HG02840 (cell line): ENCODE results near the gene ATP10A.
"Not testable (repeated sequence)": the region's sequence is repeated elsewhere in the genome, so short reads cannot be mapped to it uniquely, and the experiment has no call there.

Experiments used
- ATAC-seq: cut with Tn5 transposase; IDR thresholded peaks from one replicate; pipeline ENCODE4 v1.9.1; 2021; ENCODE audit warnings: mild to moderate bottlenecking, moderate library complexity, moderate number of reproducible peaks; ENCODE audit not compliant: unreplicated experiment, low FRiP score

ATP10A gene

DNA sequence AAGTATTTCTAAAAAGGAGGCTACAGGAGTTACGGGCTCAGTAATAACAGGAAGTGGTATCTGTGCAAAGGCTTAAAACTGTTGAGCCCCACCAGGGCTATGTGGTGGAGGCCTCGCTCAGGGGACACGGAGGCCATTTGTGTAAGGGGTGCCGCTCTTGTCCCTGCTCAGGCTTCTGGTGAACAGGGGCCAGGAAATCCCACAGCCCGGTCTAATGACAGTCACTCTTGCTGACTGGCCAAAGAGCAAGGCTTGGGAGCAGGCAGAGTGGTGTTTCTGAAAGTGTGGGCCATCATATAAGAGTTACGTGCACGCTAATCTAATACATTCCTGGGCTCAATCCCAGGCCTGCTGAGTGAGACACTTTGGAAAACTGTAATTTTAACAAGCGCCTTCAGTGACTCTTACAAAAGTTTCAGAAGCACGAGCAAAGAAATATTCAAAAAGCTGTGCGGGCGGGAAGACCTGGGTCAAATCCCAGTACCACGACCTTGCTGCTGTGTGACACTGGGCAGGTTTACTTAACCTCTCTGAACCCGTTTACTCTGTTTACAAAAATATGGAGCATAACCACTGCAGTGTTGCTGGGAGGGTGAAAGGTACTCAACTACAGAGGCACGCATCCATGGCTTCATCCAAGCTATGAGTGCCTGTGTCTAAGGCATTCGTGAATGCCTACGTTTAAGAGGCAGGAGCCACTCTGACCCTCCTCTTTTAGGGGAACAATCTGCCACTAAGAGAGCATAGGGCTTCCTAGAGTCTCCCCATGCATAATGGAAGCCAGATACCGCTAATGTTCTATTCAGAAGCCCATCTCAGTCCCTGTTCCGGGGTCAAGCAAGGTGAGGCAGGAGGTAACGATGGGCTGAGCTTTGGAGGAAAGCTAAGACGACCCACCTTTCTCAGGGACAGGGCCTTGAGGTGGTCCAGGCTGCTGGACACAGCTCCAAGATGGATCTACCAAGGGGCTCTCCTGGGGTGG is 2.0 kb downstream of the ATP10A start:
- no peak for ATAC-seq

DNA sequence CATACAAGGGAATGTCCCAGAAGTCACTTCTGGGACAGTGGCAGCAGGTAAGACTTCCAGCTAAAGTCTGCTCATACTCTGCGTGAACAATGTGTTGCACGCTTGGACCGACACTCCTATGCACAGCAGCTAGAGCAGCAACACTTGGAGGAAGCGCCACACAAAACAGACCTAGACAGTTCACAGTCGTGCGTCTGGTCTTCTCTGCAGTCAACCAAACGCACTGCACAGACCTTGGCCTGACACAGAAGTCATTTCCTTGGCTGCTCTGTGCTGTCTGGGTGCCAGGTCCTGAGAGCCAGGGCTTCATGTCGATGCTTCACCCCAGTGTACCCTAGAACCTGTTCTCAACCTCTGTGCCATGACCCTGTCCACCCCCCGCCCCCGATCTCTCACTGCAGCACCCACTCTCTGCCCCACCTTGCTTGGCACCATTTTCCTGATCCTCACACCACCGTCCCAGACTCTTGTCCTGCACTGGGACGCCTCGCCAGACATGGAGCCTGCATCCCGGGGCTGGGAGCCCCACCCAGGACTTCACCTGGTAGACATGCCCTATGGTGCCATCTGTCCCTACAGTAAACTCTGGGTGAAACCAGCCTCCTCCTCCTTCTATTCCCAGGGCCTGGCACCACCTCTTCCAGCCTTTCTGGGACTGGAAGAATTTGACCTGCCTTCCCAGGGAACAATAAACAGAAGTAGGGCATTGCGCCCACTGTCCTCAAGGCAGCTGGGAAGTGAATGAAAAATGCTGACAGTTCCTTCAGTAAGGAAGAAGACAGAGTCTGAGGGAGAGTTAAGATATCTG is 3.1 kb downstream of the ATP10A start:
- ATAC-seq: no peak

GRCh38 chr15:25858952-25859760 is 4.0 kb downstream of the ATP10A start:
- no peak for ATAC-seq

DNA sequence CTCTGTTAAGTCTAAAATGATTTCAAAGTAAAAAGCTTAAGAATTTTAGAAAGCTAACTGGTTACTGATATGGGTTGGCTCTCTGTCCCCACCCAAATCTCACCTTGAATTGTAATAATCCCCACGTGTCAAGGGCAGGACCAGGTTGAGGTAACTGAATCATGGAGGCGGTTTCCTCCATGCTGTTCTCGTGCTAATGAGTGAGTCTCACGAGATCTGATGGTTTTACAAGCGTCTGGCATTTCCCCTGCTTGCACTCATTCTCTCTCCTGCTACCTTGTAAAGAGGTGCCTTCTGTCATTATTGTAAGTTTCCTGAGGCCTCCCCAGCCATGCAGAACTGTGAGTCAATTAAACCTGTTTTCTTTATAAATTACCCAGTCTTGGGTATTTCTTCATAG is 7.1 kb downstream of the ATP10A start:
- not testable (repeated sequence) for ATAC-seq

- ATAC-seq: no peak
Observed at GRCh38 chr15:25852661-25853524, 10.2 kb downstream of the ATP10A start.

DNA sequence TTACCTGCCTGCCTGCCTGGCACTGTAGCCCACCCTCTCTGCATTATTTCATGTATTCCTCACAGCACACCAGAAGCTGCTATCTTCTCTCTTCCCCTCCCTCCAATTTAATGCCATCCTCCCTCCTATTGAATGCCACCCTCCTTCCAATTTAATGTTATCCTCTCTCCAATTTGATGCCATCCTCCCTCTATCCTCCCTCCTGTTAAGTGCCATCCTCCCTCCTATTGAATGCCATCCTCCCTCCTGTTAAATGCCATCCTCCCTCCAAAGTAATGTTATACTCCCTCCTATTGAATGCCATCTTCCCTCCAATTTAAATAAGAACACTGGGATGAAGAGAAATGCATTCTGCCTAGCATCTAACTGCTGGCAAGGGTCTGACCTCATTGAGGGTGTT is 11.1 kb downstream of the ATP10A start:
- no peak for ATAC-seq

- ATAC-seq: no peak
Observed at GRCh38 chr15:25850154-25851111, 12.7 kb downstream of the ATP10A start.

DNA sequence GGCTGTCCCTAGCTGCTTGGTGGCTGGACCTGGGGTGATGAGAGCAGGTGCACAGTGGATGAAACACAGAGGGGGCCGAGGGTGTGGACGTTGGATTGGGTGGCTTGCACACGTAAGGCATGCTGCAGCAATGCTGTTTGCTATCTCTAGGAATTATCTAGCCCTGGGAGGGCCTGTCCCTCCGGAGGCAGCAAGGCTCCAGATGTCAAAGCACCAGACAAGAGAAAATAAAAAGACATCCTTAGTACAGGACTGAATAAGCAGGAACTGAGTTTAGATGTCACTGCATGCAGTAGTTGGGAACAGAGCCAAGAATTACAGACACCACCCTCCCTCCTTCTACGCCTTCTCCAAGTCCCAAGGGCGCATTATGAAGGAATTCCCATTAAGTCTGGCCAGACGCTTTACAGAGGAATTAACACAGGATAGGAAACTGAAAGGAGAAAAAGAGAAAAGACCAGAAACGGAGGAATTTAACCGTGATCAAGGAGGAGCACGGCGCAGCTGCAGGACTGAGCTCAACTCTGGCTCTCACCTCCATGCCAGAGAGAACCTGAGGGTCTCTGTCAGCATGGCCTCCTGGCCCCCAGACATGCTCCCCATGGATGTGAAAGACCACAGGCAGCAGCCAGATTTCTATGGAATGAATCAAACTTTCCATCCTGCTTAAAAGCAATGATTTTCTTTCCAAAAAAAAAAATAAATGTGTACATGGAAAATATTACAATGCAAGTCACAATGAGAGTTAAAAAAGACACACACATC is 13.8 kb downstream of the ATP10A start:
- ATAC-seq: no peak

DNA sequence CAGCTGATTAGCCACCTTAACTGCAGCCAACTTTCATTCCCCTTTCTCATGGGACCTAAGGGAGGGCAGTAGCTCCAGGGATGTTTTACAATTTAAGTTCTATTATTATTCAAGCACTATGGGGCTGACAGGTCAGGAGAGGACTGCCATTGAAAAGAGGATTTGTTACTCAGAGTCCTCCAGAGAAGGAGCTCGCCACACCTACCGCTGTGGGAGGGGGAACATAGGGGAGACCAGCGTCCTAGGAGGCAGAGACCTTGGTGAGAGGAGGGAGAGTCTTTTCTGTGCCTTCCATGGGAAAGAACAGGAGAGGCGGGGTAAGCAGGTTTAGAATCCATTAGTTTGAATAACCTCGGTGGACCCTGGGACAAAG is 14.4 kb downstream of the ATP10A start:
- ATAC-seq: no peak

- ATAC-seq: no peak
Observed at GRCh38 chr15:25848325-25848724, 14.8 kb downstream of the ATP10A start.

DNA sequence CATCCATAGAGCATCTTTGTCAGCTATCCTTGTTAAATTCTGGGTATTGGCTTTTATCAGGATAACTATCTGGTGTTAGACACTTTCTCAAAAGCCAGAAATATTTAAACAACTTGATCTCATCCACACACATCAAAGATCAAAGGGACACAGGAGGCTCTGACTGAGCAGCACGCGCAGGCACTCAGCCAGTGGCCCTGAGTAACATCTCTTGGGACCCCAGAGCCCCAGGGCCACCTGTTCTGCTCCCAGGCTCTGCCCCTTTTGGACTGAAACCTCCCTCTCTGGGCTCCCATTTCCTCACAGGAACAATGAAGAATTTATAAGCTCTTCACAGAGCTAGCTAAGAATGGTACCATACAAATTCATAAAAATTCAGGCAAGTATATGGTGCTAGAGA is 16.1 kb downstream of the ATP10A start:
- ATAC-seq: no peak

DNA sequence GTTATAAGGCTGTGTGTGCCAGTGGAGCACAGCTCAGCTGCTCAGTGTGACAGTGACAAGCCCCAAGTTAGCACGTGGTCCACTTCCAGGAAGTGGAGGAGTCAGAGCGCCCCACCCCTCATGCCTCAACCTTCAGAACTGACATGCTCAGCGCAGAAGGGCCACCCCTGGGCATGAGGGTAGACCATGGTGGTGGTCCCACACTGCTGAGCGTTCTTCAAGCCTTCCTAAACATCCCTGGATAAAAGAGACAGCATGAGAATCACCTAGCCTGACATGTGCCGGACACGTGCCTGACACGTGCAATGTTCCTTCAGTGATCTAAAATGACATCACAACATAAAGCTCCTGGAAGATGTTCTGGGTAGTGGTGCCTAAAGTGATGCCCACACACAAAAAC is 16.8 kb downstream of the ATP10A start:
- no peak for ATAC-seq

- no peak for ATAC-seq
Observed at GRCh38 chr15:25844981-25845680, 18.0 kb downstream of the ATP10A start.

DNA sequence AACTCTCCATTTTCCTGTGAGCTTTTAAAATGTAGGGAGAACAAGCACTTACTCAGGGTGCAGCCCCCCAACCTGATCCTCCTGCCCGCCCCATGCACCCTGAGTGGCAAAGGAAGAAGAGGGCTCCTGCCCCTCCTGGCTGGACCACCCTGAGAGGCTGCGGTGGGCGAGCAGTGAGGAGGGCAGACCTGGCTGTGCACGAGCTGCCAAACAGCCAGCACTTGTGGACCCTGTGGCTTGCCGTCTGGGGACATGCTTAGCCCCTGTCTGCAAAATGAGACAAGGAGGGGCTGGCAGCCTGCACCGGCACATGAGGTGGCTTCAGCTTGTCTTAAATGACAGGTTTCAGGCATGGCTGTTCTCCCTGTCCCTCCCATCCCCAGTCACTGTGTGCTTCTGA is 18.6 kb downstream of the ATP10A start:
- no peak for ATAC-seq

DNA sequence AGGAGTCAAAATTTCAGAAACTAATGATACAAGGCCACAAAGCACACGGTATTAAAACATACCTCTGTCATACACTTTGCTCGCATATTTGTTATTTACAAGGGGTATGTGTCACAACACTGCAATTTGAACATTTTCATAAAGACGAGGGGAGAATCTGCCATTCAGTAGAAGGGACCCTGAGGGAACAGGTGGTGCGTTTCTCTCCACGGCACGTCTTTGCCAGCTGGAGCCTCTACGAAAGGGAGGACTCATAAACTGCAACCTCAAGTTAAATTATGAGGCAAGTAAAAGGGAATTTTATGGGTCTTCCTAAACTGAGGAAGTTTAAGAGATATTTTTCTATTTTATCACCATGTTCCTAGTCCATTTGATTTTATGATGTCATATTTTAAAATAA is 19.1 kb downstream of the ATP10A start:
- ATAC-seq: no peak

DNA sequence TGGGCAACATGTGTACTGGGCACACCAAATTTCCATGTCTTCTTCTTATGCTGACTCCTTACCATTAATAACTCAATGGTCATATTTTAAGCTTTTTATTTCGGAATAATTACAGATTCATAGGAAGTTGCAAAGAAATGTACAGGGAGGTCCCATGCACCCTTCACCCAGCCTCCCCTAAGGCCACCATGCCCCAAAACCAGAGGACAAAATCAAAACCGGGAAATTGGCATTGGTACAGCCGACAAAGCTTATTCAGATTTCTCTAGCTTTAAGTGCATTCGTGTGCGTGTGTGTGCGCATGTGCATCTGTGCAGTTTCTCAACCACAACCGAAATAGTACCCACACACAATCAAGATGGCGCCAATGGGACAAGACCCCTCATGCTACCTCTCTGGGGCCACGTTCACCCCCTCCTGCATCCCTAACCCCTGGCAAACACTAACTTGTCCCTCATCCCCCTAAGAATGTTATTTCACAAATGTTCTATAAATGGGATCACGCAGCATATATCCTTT is 23.4 kb downstream of the ATP10A start:
- ATAC-seq: no peak

DNA sequence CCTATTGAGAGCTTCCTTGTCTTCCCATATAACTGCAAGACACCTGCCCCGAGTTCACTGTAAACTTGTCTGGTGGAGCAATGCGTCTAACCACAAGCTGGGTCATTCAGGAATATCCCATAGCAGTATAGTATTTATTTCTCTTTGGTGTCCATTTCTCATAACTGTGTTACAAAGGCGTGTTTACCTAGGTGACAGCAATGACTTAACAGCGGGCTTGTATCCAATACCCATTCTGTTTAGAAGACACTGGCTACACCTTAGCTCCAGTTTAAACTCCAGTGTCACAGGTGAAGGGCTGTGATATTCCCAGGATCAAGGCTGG is 24.3 kb downstream of the ATP10A start:
- ATAC-seq: no peak
